Prostate gland (tissue), 2 donors: Measurements from ENCODE around the gene RNF121.

Experiments used
- CTCF ChIP-seq, 4 experiments: fragments of 200-600 bp in 2 of 4; fragments of 450-650 bp in 2 of 4; sonication (generic) in 2 of 4; IDR thresholded peaks; 1 replicate in 3 of 4; 2 replicates in 1 of 4; pipeline ENCODE4 v1.5.1; 2016 to 2019; ENCODE audit warnings: antibody characterized with exemption in 4 of 4, mild to moderate bottlenecking in 2 of 4, moderate library complexity in 2 of 4
- POLR2AphosphoS5 ChIP-seq: sonication (generic); formaldehyde crosslinking; IDR thresholded peaks from one replicate; pipeline ENCODE4 v1.6.1; 2017; ENCODE audit warnings: antibody characterized with exemption

- TF ChIP-seq POLR2AphosphoS5 (no peak), CTCF (IDR thresholded peaks at IDR 0.05) (no peak)
Observed at GRCh38 chr11:71947498-71947897, 18.7 kb downstream of the RNF121 start.
